Lower leg skin (tissue), 3 donors: ENCODE results near the gene ASAP3.

Experiments
- CTCF ChIP-seq, 3 donors: fragments of 450-650 bp; IDR thresholded peaks; one replicate each; pipeline ENCODE4 v1.5.1; 2016; ENCODE audit warnings: antibody characterized with exemption in 3 of 3, mild to moderate bottlenecking in 3 of 3, moderate library complexity in 2 of 3
- POLR2A ChIP-seq, 2 donors: fragments of 450-650 bp; IDR thresholded peaks; one replicate each; pipeline ENCODE4 v1.6.1; 2016 to 2017; ENCODE audit warnings: antibody characterized with exemption in 2 of 2, mild to moderate bottlenecking in 1 of 2, moderate library complexity in 1 of 2

GRCh38 chr1:23421753-23422240, 62.2 kb downstream of the ASAP3 start:
- no peak for TF ChIP-seq POLR2A (IDR thresholded peaks at IDR 0.05)
- TF ChIP-seq CTCF (IDR thresholded peaks at IDR 0.05): no peak
